HG02938 (cell line): ENCODE data around the gene SETBP1.
A peak's percentile ranks its signal among the peaks of the same experiment; 100 is the strongest.

ENCODE experiments used
- ATAC-seq: cut with Tn5 transposase; IDR thresholded peaks from one replicate; pipeline ENCODE4 v1.9.1; 2021; ENCODE audit warnings: mild to moderate bottlenecking, moderate library complexity; ENCODE audit not compliant: unreplicated experiment

The SETBP1 gene

GRCh38 chr18:44955825-44956224 lies 275.1 kb downstream of the SETBP1 start:
- ATAC-seq, result no peak

DNA sequence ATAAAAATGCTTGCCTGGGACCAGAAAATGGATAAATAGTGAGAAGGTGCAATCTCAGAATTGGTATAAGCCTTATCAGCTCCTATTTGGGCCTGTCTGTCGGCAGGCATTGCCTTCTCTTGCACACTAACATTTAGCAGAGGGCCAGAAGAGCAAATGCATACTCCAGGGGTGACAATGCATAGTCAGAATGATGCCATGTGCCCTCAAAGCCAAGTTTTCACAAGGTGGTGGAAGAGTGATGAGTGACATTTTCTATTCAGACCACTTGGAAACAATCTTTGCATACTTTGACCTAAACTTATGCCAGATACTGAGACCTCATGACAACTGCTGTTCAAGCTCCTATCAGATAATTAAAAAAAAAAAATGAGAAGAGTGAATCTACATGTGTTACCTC lies 276.3 kb downstream of the SETBP1 start:
- no peak for ATAC-seq

GRCh38 chr18:44957461-44957860 lies 276.8 kb downstream of the SETBP1 start:
- ATAC-seq, result no peak

GRCh38 chr18:44958040-44958439 lies 277.4 kb downstream of the SETBP1 start:
- no peak for ATAC-seq

DNA sequence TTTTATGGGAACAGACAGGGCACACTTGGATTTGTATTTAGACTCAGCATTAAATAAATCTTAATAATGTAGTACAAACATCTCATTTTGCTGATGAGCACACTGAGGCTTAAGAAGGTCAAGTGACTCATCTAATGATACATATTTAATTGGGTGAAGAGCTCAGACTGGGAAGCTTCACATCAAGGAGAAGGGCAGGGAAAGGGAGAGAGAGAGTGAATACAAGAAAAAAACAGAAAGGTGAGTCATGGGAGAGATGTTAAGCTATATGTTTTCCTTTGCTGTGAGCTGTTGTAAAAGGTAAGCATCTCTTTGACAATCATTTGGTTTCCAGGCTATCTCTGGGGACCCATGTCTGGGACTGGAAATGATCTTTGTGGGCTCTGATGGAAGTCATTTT lies 277.8 kb downstream of the SETBP1 start:
- no peak for ATAC-seq

- ATAC-seq, result no peak
Measured at GRCh38 chr18:44959013-44959412, 278.3 kb downstream of the SETBP1 start.

GRCh38 chr18:44960580-44960979 lies 279.9 kb downstream of the SETBP1 start:
- ATAC-seq, result no peak

- peak; percentile 63 for ATAC-seq
Measured at GRCh38 chr18:44961288-44961995, 280.8 kb downstream of the SETBP1 start.

DNA sequence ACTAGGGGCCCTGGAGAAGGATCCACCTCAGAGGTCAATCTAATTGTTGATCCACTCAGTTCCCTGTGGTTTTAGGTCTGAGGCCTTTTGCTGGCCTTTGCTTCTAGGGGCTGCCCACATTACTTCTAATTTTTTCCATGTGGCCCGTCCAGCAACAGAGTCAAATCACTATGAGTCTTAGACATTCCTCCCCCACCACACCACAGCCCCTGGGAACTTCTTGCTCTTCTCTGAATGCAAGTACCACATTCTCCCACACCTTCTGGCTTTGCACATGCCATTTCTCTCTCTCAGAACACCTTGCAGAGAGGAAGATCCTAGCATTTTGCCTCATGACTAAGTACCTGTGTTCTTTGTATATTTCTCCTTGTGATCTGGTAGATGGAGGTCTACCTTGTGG lies 286.9 kb downstream of the SETBP1 start:
- no peak for ATAC-seq

DNA sequence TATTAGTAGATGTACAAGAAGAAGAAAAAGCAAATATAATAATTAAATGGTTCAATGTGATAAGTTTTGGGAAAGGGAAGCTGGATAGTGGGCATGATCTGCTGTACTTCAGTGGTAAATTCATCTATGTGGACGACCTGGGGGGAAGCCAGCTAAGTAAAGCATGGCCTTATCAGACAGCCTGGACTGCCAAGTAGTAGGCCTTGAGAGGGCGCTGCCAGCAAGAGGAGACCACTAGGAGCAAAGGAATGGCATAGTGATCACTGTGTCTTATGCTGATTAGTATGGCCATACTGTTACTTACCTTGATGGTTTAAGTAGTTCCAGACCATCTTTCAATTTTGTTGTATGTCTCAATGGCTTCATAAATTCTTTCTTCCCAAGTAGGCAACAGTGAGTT lies 287.6 kb downstream of the SETBP1 start:
- ATAC-seq, result no peak

- no peak for ATAC-seq
Measured at GRCh38 chr18:44969214-44969795, 288.6 kb downstream of the SETBP1 start.

DNA sequence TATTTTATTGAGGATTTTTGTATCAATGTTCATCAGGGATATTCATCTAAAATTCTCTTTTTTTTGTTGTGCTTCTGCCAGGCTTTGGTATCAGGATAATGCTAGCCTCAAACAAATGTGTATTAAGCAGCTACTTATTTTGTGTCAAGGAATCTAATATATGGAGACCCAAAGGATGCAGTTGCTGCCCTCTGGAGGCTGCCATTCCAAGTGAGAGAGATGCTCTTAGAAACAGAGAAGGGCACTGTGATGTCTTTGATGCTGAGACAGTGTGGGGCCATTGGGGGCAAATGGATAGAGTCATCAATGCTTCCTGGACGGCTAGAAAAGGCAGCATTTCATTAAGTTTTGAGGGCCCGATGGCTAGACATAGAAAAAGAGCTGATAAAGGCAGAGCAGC lies 292.6 kb downstream of the SETBP1 start:
- no peak for ATAC-seq

DNA sequence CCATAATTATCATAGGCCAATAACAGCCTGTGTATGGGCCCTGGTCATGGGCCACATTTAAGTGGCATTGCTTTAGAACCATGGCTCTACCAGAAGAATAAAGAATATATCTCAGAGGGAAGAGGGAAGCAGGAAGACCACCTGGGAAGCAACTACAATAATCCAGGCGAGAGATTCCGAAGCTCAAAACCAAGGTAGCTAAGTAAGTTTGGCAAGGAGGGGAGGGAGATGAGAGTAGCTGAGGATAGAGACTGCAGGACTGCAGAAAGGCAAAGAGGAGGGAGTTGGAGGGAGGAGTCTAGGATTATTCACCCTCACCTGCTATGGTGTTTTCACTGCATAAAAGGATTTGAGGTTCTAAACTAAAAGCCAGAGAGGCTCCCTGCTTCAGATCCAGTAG lies 293.5 kb downstream of the SETBP1 start:
- no peak for ATAC-seq

GRCh38 chr18:44977856-44978255 lies 297.2 kb downstream of the SETBP1 start:
- no peak for ATAC-seq

DNA sequence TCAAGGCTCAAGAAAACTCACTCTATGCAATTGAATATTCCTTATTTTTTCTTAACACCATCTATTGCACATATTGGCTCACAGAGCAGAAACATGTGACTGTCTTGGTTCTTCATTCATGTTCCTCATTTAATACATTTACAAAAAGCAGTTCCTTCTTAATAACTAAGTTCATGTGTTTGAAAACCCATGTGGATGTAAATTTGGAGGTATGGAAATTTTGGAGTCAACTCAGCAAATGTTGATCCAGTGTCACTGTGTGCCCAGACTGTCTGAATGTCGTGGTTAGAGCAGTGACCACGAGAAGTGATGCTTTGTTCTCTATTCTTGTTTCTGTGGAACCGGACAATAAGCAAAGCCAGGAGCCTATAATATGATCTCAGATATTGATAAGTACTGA lies 299.1 kb downstream of the SETBP1 start:
- no peak for ATAC-seq

DNA sequence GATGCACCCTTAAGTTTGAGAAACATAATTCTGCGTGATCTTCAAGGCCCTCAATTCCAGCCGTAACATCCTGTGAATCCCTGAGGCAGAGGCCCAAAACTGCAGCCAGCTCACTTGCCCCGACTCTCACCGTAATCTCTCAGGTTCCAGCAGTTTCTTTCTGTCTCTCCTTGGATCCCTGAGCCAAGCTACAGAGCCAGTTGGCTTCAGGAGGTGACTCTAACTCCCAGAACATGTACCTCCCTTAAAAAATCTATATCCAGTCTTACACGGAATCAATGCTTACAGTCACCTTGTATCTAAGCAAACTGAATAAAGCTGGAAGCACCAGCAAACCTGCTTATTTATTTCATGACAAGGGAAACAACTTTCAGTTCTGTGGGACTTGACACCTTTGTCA lies 300.4 kb downstream of the SETBP1 start:
- ATAC-seq, result no peak

GRCh38 chr18:44986933-44987332 lies 306.2 kb downstream of the SETBP1 start:
- no peak for ATAC-seq

DNA sequence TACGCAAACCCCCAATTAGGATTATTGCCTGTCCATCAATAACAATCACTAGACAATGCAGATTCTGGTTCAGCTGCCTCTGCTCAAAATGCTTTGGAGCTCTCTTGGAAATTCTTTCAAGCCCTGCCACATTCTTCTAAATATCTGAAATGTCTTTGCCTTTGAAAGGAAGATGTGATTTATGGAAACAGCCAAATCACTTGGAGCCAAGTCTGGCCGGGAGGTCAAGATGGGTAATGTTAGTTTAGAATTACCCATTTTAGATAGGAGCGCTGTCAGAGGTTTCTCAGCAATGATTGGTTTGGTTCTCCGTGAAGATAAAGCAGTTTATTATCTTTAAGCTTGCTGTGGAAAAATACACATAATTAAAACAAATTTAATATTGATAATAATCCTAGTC lies 306.7 kb downstream of the SETBP1 start:
- no peak for ATAC-seq

- no peak for ATAC-seq
Measured at GRCh38 chr18:44988821-44989587, 308.3 kb downstream of the SETBP1 start.

DNA sequence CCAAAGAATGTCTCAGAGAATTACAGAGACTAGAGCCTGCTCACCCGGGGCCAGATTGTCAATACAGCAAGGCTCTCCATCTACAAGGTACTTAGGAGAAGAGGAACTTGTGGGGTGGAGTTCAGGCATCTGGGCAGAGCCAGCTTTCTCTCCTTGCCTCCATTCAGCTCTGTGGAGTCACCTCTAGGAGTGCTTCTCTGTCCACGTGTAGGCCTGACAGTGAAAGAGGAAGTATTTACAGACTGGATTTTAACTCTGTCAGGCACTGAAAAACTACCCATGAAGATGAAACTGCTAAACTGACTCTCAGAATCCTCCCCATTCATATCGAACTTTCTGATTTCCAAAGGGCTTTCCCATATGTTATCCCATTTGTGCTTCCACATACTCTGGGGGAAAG lies 315.6 kb downstream of the SETBP1 start:
- ATAC-seq, result peak; percentile 89

DNA sequence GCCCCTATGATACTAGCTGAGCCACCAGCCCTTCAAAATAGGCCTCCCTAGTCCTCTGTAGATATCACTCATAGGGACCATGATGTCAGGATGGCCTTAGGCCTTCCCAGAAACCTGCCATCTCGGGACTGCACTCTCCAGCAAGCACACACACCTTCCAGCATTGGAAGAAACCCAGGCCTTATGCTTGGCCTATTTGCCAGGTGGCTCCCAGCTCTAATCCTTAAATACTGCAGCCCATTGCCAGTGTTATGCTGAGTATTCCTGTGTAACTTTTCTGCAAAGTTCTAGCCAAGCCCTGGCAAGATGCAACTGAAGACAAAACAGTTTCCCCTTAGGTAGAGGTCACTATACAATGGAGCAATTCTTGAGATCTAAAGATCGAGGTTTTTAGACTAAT lies 316.5 kb downstream of the SETBP1 start:
- ATAC-seq, result no peak

- no peak for ATAC-seq
Measured at GRCh38 chr18:44998360-44998759, 317.7 kb downstream of the SETBP1 start.
